Lower lobe of right lung (tissue), 2 donors: ENCODE data around the gene FFAR2. TPM values are rescaled to one million over a fixed set of nuclear protein-coding genes. Genes with fewer than 3 reads are reported as not detected.

ENCODE experiments used
- ATAC-seq, 2 donors: fragments of 200-7000 bp; cut with Tn5 transposase; one replicate each; pipeline ENCODE4 v1.9.1; 2020 to 2022; ENCODE audit warnings: mild to moderate bottlenecking in 2 of 2, moderate library complexity in 2 of 2
- DNase-seq: peaks from one replicate; pipeline ENCODE4 v3.0.0-alpha.2; 2020
- H3K27ac ChIP-seq: fragments of 200-600 bp; one replicate; pipeline ENCODE4 v1.8.0; 2022
- H3K27me3 ChIP-seq: fragments of 200-600 bp; one replicate; pipeline ENCODE4 v1.8.0; 2022; ENCODE audit warnings: low read depth
- H3K36me3 ChIP-seq: fragments of 200-600 bp; one replicate; pipeline ENCODE4 v1.8.0; 2022; ENCODE audit warnings: mild to moderate bottlenecking
- H3K4me1 ChIP-seq: fragments of 200-600 bp; one replicate; pipeline ENCODE4 v1.8.0; 2022
- H3K4me3 ChIP-seq: fragments of 200-600 bp; one replicate; pipeline ENCODE4 v1.8.0; 2022; ENCODE audit warnings: mild to moderate bottlenecking
- H3K9me3 ChIP-seq: fragments of 200-600 bp; one replicate; pipeline ENCODE4 v1.8.0; 2022
- intact Hi-C: fragments of 100-400 bp; cut with DNase I; formaldehyde crosslinking; loops from one replicate; pipeline ENCODE4 v1.11.0; 2022
- total RNA-seq: library from RNA; stranded (reverse); fragmentation: NEBNext Ultra II Directional; extraction: Animal tissue kit (Norgen Biotek cat#: 25700); gene quantifications from one replicate; pipeline ENCODE4 v1.2.1, GENCODE V29; 2021
- TF ChIP-seq, protein P1 (sequence below): fragments of 200-600 bp; IDR thresholded peaks from one replicate; pipeline ENCODE4 v1.8.0; 2022; ENCODE audit warnings: antibody characterized with exemption, mild to moderate bottlenecking
- donor health status: DM: no; HTN: yes; CAD: no; lungs with severe emphysema.

FFAR2 gene
- total RNA-seq, 1 donor from 2014 or later = 4.7 TPM

DNA sequence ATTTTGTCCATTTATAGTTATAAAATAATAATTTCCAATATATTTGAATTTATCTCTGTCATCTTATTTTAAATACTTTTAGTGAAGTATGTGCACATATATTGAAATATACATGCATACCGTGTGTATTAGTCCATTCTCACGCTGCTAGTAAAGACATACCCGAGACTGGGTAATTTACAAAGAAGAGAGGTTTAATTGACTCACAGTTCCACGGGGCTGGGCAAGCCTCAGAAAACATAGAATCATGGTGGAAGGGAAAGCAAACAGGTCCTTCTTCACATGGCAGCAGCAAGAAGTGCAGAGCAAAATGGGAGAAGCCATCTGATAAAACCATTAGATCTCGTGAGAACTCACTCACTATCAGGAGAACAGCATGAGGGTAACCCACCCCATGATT, 37.6 kb upstream of the FFAR2 start:
- Histone ChIP-seq H3K4me3 (no peak overlapping the region), H3K27me3 (peaks cover 8% of the 10 kb centered on the region), H3K36me3 (no peaks in the 10 kb centered on the region), H3K9me3 (no peaks in the 10 kb centered on the region), H3K4me1 (no peaks in the 10 kb centered on the region), H3K27ac (no peak overlapping the region)
- ATAC-seq (no peak), DNase-seq (no peak)
- intact Hi-C loops = no loop called here
- TF ChIP-seq, protein P1, sequence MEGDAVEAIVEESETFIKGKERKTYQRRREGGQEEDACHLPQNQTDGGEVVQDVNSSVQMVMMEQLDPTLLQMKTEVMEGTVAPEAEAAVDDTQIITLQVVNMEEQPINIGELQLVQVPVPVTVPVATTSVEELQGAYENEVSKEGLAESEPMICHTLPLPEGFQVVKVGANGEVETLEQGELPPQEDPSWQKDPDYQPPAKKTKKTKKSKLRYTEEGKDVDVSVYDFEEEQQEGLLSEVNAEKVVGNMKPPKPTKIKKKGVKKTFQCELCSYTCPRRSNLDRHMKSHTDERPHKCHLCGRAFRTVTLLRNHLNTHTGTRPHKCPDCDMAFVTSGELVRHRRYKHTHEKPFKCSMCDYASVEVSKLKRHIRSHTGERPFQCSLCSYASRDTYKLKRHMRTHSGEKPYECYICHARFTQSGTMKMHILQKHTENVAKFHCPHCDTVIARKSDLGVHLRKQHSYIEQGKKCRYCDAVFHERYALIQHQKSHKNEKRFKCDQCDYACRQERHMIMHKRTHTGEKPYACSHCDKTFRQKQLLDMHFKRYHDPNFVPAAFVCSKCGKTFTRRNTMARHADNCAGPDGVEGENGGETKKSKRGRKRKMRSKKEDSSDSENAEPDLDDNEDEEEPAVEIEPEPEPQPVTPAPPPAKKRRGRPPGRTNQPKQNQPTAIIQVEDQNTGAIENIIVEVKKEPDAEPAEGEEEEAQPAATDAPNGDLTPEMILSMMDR = no peak

DNA sequence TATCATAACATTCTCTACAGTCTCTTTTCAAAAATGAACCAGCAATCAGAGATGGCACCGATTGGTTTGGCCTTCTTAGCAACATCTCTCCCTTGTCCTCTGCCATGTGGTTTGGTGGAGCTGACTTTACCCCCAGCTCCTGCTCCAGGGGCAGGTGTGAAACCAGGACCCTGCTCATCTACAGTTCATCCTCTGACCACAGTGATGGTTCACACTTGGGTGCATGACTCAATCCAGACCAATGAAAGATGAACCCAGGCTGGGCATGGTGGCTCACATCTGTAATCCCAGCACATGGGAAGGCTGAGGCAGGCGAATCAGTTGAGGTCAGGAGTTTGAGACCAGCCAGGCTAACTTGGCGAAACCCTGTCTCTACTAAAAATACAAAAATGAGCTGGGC, 33.6 kb upstream of the FFAR2 start:
- Histone ChIP-seq H3K27ac (no peak overlapping the region), H3K4me1 (no peaks in the 10 kb centered on the region), H3K9me3 (no peaks in the 10 kb centered on the region), H3K27me3 (peaks cover 26% of the 10 kb centered on the region), H3K36me3 (no peaks in the 10 kb centered on the region), H3K4me3 (no peak overlapping the region)
- TF ChIP-seq, protein P1 = no peak
- intact Hi-C loops = no loop called here
- ATAC-seq (no peak), DNase-seq (no peak)

DNA sequence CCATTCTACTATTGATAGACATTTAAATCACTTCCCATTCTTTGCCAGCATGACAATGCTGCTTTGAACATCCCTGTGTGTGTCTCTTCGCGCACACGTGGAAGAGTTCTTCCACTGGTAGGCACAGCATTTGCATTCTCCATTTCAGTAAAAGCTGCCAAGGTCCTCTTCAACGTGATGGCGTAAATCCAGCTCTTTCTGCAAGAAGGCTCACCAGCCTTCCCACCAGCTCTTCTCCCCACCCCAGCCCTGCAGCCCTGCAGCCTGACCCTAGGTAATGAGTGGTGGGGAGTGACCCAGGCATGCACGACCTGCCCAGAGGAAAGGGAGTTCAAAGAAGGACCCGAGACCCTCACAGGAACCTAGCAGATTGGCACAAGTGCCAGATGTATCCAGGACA, 31.7 kb upstream of the FFAR2 start:
- intact Hi-C loops = no loop called here
- Histone ChIP-seq H3K36me3 (no peaks in the 10 kb centered on the region), H3K27ac (no peak overlapping the region), H3K4me1 (no peaks in the 10 kb centered on the region), H3K9me3 (no peaks in the 10 kb centered on the region), H3K27me3 (peaks cover 22% of the 10 kb centered on the region), H3K4me3 (no peak overlapping the region)
- ATAC-seq (no peak), DNase-seq (no peak)
- TF ChIP-seq, protein P1 = no peak

DNA sequence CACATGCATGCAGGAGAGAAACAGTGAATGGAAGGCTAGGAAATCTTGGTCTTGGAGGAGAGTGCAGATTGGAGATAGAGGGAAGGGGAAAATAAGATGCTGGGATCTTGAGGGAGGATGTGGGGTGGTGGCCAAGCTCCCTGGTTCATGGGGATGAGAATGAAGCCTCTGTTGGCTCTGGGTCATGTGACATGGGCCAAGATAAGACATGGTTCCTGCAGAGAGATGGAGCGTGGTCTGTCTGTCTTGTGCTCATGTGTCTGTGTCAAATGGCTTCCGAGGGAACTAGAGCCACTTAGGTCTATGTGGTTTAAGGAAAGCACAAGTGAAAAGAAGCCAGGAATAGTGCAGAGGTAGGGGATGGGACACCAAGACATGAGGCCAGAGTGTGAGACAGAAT, 30.8 kb upstream of the FFAR2 start:
- intact Hi-C loops = no loop called here
- H3K4me3 ChIP-seq = no peak overlapping the region

DNA sequence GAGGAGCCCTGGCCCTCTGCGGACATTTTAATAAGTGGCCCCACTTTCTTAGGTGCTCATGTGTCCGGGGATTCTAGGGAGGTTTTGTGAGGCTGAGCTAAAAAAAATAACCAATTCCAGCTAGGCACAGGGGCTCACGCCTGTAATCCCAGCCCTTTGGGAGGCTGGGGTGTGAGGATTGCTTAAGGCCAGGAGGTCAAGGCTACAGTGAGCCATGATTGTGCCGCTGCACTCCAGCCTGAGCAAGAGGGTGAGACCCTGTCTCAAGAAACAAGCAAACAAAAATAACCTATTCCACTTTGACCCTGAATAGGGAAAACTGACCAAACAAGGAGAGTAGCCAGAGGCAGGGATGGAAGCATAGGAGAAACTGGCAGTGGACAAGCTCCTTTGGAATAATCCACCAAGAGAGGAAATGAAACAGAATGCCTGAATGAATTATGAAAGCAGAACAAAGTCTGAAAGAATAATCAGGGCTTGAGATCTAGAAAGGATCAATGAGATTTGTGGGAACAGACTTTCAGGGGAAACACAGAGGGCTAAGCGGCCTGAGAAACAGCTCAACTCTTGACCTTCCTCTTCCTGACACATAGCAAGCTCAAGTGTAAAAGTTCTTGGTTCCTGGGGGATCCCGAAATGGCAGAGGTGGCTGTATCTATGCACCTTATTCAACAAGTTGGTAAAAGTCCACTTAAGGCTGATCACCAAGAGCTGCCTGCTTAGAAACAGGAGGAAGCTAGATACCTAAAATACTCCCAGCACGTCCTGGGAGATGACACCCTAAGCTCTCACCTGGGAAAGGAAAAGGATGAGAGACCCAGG, 30.1 kb upstream of the FFAR2 start:
- ATAC-seq = no peak
- Histone ChIP-seq H3K27me3 (peaks cover 22% of the 10 kb centered on the region), H3K36me3 (no peaks in the 10 kb centered on the region), H3K27ac (no peak overlapping the region), H3K4me3 (no peak overlapping the region), H3K9me3 (no peaks in the 10 kb centered on the region), H3K4me1 (no peaks in the 10 kb centered on the region)
- TF ChIP-seq, protein P1 = no peak
- intact Hi-C loops = no loop called here
- DNase-seq = no peak

More for the DNA sequence above, 30.8 kb upstream of the FFAR2 start:
- peaks cover 22% of the 10 kb centered on the region for H3K27me3 ChIP-seq
- no peaks in the 10 kb centered on the region for H3K36me3 ChIP-seq
- DNase-seq (no peak), ATAC-seq (no peak)
- no peaks in the 10 kb centered on the region for H3K4me1 ChIP-seq
- TF ChIP-seq, protein P1 = no peak
- no peak overlapping the region for H3K27ac ChIP-seq
- no peaks in the 10 kb centered on the region for H3K9me3 ChIP-seq
